ENCODE results near the gene SLC6A12. TPM values are rescaled to one million over a fixed set of nuclear protein-coding genes. Genes with fewer than 3 reads are reported as not detected.
"Not testable (repeated sequence)": the region's sequence is repeated elsewhere in the genome, so short reads cannot be mapped to it uniquely, and the experiment has no call there.

The SLC6A12 gene
- total RNA-seq, 1 experiment from 2014 or later = not detected

GRCh38 chr12:197911-198695, 15.9 kb downstream of the SLC6A12 start:
- DNase-seq (ENCODE audit: low spot score) = no peak

- DNase-seq (ENCODE audit: low spot score) = no peak
These were observed 16.6 kb downstream of the SLC6A12 start for GRCh38 chr12:197347-197746.

GRCh38 chr12:196436-196835, 17.5 kb downstream of the SLC6A12 start:
- no peak for DNase-seq (ENCODE audit: low spot score)

- DNase-seq (ENCODE audit: low spot score) = no peak
These were observed 18.0 kb downstream of the SLC6A12 start for GRCh38 chr12:195951-196350.

- no peak for DNase-seq (ENCODE audit: low spot score)
These were observed 18.8 kb downstream of the SLC6A12 start for GRCh38 chr12:195156-195555.

GRCh38 chr12:194276-194675, 19.7 kb downstream of the SLC6A12 start:
- no peak for DNase-seq (ENCODE audit: low spot score)

GRCh38 chr12:193261-193660, 20.7 kb downstream of the SLC6A12 start:
- DNase-seq (ENCODE audit: low spot score) = no peak

- no peak for DNase-seq (ENCODE audit: low spot score)
These were observed 22.4 kb downstream of the SLC6A12 start for GRCh38 chr12:191541-191940.

GRCh38 chr12:190881-191280, 23.1 kb downstream of the SLC6A12 start:
- DNase-seq (ENCODE audit: low spot score) = no peak

GRCh38 chr12:189622-189962, 24.4 kb downstream of the SLC6A12 start:
- no peak for DNase-seq (ENCODE audit: low spot score)

- no peak for DNase-seq (ENCODE audit: low spot score)
These were observed 24.9 kb downstream of the SLC6A12 start for GRCh38 chr12:188910-189621.

GRCh38 chr12:187986-188909, 25.7 kb downstream of the SLC6A12 start:
- DNase-seq (ENCODE audit: low spot score) = not testable (repeated sequence)

GRCh38 chr12:186006-186625, 27.8 kb downstream of the SLC6A12 start:
- DNase-seq (ENCODE audit: low spot score) = no peak

GRCh38 chr12:185576-185955, 28.4 kb downstream of the SLC6A12 start:
- no peak for DNase-seq (ENCODE audit: low spot score)

- no peak for DNase-seq (ENCODE audit: low spot score)
These were observed 29.0 kb downstream of the SLC6A12 start for GRCh38 chr12:184811-185575.

GRCh38 chr12:182381-182892, 31.5 kb downstream of the SLC6A12 start:
- DNase-seq (ENCODE audit: low spot score) = no peak

GRCh38 chr12:181921-182320, 32.0 kb downstream of the SLC6A12 start:
- DNase-seq (ENCODE audit: low spot score) = no peak

GRCh38 chr12:180445-180844, 33.5 kb downstream of the SLC6A12 start:
- DNase-seq (ENCODE audit: low spot score) = no peak

GRCh38 chr12:179885-180284, 34.1 kb downstream of the SLC6A12 start:
- DNase-seq (ENCODE audit: low spot score) = no peak

- no peak for DNase-seq (ENCODE audit: low spot score)
These were observed 34.6 kb downstream of the SLC6A12 start for GRCh38 chr12:179131-179884.

Data from HT-29 (cell line).